H9 (cell line): ENCODE measurements around the gene IDH3B. TPM values are rescaled to one million over a fixed set of nuclear protein-coding genes. Genes with fewer than 3 reads are reported as not detected.
"Not testable (repeated sequence)": the region's sequence is repeated elsewhere in the genome, so short reads cannot be mapped to it uniquely, and the experiment has no call there.

ENCODE experiments used
- DNase-seq: peaks from one replicate; pipeline ENCODE4 v3.0.0-alpha.2; 2017
- H2AFZ ChIP-seq: one replicate; pipeline ENCODE4 v1.6.1; 2013; ENCODE audit warnings: mild to moderate bottlenecking, low read length, control low read depth, moderate library complexity
- H2AK5ac ChIP-seq: 2 replicates; pipeline ENCODE4 v1.6.1; 2013; ENCODE audit warnings: low read length, control low read depth, mixed read lengths; ENCODE audit not compliant: insufficient read length
- H2BK120ac ChIP-seq: one replicate; pipeline ENCODE4 v1.6.1; 2013; ENCODE audit warnings: low read depth, mild to moderate bottlenecking, low read length, control low read depth, inconsistent platforms; ENCODE audit not compliant: poor library complexity, severe bottlenecking
- H2BK12ac ChIP-seq: 2 replicates; pipeline ENCODE4 v1.6.1; 2013; ENCODE audit warnings: low read length, control low read depth, mixed read lengths, low read depth; ENCODE audit not compliant: insufficient read length
- H2BK15ac ChIP-seq: 2 replicates; pipeline ENCODE4 v1.6.1; 2013; ENCODE audit warnings: low read depth, low read length, control low read depth
- H2BK20ac ChIP-seq: one replicate; pipeline ENCODE4 v1.6.1; 2013; ENCODE audit warnings: low read depth, mild to moderate bottlenecking, low read length, control low read depth, inconsistent platforms; ENCODE audit not compliant: poor library complexity, severe bottlenecking
- H2BK5ac ChIP-seq: 2 replicates; pipeline ENCODE4 v1.6.1; 2013; ENCODE audit warnings: low read length, control low read depth, mixed read lengths; ENCODE audit not compliant: insufficient read length
- H3K14ac ChIP-seq: 2 replicates; pipeline ENCODE4 v1.6.1; 2013; ENCODE audit warnings: low read length, control low read depth; ENCODE audit not compliant: insufficient read depth
- H3K18ac ChIP-seq: 2 replicates; pipeline ENCODE4 v1.6.1; 2013; ENCODE audit warnings: low read depth, mild to moderate bottlenecking, mixed read lengths, low read length, control low read depth; ENCODE audit not compliant: insufficient read length
- H3K23ac ChIP-seq: 2 replicates; pipeline ENCODE4 v1.6.1; 2013; ENCODE audit warnings: low read length, control low read depth, mixed read lengths, low read depth; ENCODE audit not compliant: insufficient read length
- H3K23me2 ChIP-seq: 2 replicates; pipeline ENCODE4 v1.6.1; 2013; ENCODE audit warnings: low read depth, mild to moderate bottlenecking, mixed read lengths, low read length, control low read depth; ENCODE audit not compliant: insufficient read length, poor library complexity, severe bottlenecking
- H3K27ac ChIP-seq: 2 replicates; pipeline ENCODE4 v1.5.1; 2013; ENCODE audit warnings: low read length, control low read depth, mixed read lengths, low read depth; ENCODE audit not compliant: insufficient read length
- H3K27me3 ChIP-seq: 2 replicates; pipeline ENCODE4 v1.6.1; 2013; ENCODE audit warnings: low read length, control low read depth, inconsistent platforms; ENCODE audit not compliant: insufficient read depth
- H3K4ac ChIP-seq: 2 replicates; pipeline ENCODE4 v1.6.1; 2013; ENCODE audit warnings: low read depth, mild to moderate bottlenecking, control low read depth, inconsistent platforms, low read length, moderate library complexity
- H3K4me1 ChIP-seq: 2 replicates; pipeline ENCODE4 v1.6.1; 2013; ENCODE audit warnings: low read length, control low read depth, inconsistent platforms; ENCODE audit not compliant: insufficient read depth
- H3K4me2 ChIP-seq: 2 replicates; pipeline ENCODE4 v1.6.1; 2013; ENCODE audit warnings: low read length, control low read depth, mixed read lengths; ENCODE audit not compliant: insufficient read length, insufficient read depth
- H3K56ac ChIP-seq: 2 replicates; pipeline ENCODE4 v1.6.1; 2013; ENCODE audit warnings: low read depth, mild to moderate bottlenecking, mixed read lengths, low read length, control low read depth; ENCODE audit not compliant: insufficient read length
- H3K79me1 ChIP-seq: 2 replicates; pipeline ENCODE4 v1.6.1; 2013; ENCODE audit warnings: low read depth, mild to moderate bottlenecking, moderate library complexity, low read length, control low read depth, inconsistent platforms; ENCODE audit not compliant: insufficient read depth, poor library complexity, severe bottlenecking
- H3K79me2 ChIP-seq: 2 replicates; pipeline ENCODE4 v1.6.1; 2013; ENCODE audit warnings: low read length, control low read depth, inconsistent platforms; ENCODE audit not compliant: insufficient read depth
- H3K9ac ChIP-seq: 2 replicates; pipeline ENCODE4 v1.6.1; 2013; ENCODE audit warnings: low read length, control low read depth, mixed read lengths; ENCODE audit not compliant: insufficient read length; ENCODE audit errors: extremely low read depth
- H3K9me3 ChIP-seq: one replicate; pipeline ENCODE4 v1.6.1; 2013; ENCODE audit warnings: low read depth, low read length, inconsistent platforms; ENCODE audit not compliant: control insufficient read depth
- H3T11ph ChIP-seq: one replicate; pipeline ENCODE4 v1.6.1; 2013; ENCODE audit warnings: mild to moderate bottlenecking, low read length, control low read depth, inconsistent platforms
- H4K20me1 ChIP-seq: one replicate; pipeline ENCODE4 v1.6.1; 2013; ENCODE audit not compliant: control insufficient read depth, insufficient read length, insufficient read depth
- H4K5ac ChIP-seq: 2 replicates; pipeline ENCODE4 v1.6.1; 2013; ENCODE audit warnings: low read depth, mild to moderate bottlenecking, mixed read lengths, low read length, control low read depth; ENCODE audit not compliant: insufficient read length
- H4K8ac ChIP-seq: replicated peaks from 2 replicates; pipeline ENCODE4 v1.6.1; 2013; ENCODE audit warnings: low read length, control low read depth, mixed read lengths, low read depth; ENCODE audit not compliant: insufficient read length
- H4K91ac ChIP-seq: 2 replicates; pipeline ENCODE4 v1.6.1; 2013; ENCODE audit warnings: low read depth, mild to moderate bottlenecking, moderate library complexity, mixed read lengths, low read length, control low read depth; ENCODE audit not compliant: insufficient read length
- H3K27ac Mint-ChIP-seq, 3 experiments: 2 replicates in 2 of 3; 3 replicates in 1 of 3; pipeline ENCODE4 v1.8.0; 2020 to 2021; ENCODE audit warnings: mixed read lengths in 3 of 3, mild to moderate bottlenecking in 1 of 3, moderate library complexity in 1 of 3
- H3K27me3 Mint-ChIP-seq: 2 replicates; pipeline ENCODE4 v1.8.0; 2021; ENCODE audit warnings: low read depth, mild to moderate bottlenecking, moderate library complexity, mixed read lengths
- H3K36me3 Mint-ChIP-seq, 3 experiments: 2 replicates in 2 of 3; 3 replicates in 1 of 3; pipeline ENCODE4 v1.8.0; 2020 to 2021; ENCODE audit warnings: low read depth in 3 of 3, mixed read lengths in 3 of 3; ENCODE audit not compliant: insufficient read depth in 1 of 3
- H3K4me1 Mint-ChIP-seq, 2 experiments: 2 replicates each; pipeline ENCODE4 v1.8.0; 2020; ENCODE audit warnings: mixed read lengths in 2 of 2
- H3K4me3 Mint-ChIP-seq, 2 experiments: 2 replicates in 1 of 2; 3 replicates in 1 of 2; pipeline ENCODE4 v1.8.0; 2020 to 2021; ENCODE audit warnings: mild to moderate bottlenecking in 2 of 2, mixed read lengths in 2 of 2, moderate library complexity in 1 of 2
- H3K9me3 Mint-ChIP-seq, 2 experiments: 2 replicates in 1 of 2; 3 replicates in 1 of 2; pipeline ENCODE4 v1.8.0; 2020; ENCODE audit warnings: mild to moderate bottlenecking in 2 of 2, mixed read lengths in 2 of 2, moderate library complexity in 1 of 2
- WGBS: extraction: QIAGEN DNeasy Blood & Tissue Kit; methylation state at CpG from one replicate; pipeline ENCODE4 v1.1.7; 2013; ENCODE audit warnings: missing lambda C conversion rate, low lambda C conversion rate, mixed read lengths; ENCODE audit not compliant: insufficient read length; ENCODE audit errors: extremely low coverage; 5-methylcytosine and 5-hydroxymethylcytosine counted together
- total RNA-seq: library from RNA; stranded (reverse); gene quantifications from 2 replicates; pipeline ENCODE4 v1.2.1, GENCODE V29; 2021

Gene IDH3B
- total RNA-seq, 1 experiment from 2014 or later, result 114 TPM

DNA sequence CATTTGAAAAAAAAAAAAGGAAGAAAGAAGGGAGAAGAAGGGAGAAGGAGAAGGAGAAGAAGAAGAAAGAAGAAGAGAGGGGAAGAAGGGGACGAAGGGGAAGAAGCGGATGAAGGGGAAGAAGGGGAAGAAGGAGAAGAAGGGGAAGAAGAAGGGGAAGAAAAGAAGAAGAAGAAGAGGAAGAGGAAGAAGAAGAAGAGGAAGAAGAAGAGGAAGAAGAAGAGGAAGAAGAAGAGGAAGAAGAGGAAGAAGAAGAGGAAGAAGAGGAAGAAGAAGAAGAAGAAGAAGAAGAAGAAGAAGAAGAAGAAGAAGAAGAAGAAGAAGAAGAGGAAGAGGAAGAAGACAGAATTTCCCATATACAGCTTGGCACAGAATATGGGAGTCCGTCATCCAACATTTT, 18.0 kb upstream of the IDH3B start:
- not testable (repeated sequence) for H2BK15ac ChIP-seq, H4K20me1 ChIP-seq, H3K4ac ChIP-seq, H3K27ac Mint-ChIP-seq, H3K14ac ChIP-seq, H3K27ac ChIP-seq, H3K9ac ChIP-seq, H2BK120ac ChIP-seq, H2AK5ac ChIP-seq, H2BK5ac ChIP-seq, H2BK20ac ChIP-seq, H3K79me1 ChIP-seq, H3K79me2 ChIP-seq, H4K8ac ChIP-seq, H3K4me3 Mint-ChIP-seq, H2BK12ac ChIP-seq, DNase-seq, H4K91ac ChIP-seq, H3K18ac ChIP-seq, H3K9me3 Mint-ChIP-seq, H3K56ac ChIP-seq, H3T11ph ChIP-seq, H3K4me1 ChIP-seq, H3K4me2 ChIP-seq, H3K4me1 Mint-ChIP-seq, H3K9me3 ChIP-seq, H3K27me3 ChIP-seq, H4K5ac ChIP-seq, H3K23me2 ChIP-seq, H3K36me3 Mint-ChIP-seq, H2AFZ ChIP-seq, H3K23ac ChIP-seq
- peaks cover 81% of the 10 kb centered on the region for H3K27me3 Mint-ChIP-seq
- WGBS, result 100% methylated on average over 2 of the region's 3 CpGs
